Measurements from ENCODE around the gene TCF19.

Gene TCF19, protein sequence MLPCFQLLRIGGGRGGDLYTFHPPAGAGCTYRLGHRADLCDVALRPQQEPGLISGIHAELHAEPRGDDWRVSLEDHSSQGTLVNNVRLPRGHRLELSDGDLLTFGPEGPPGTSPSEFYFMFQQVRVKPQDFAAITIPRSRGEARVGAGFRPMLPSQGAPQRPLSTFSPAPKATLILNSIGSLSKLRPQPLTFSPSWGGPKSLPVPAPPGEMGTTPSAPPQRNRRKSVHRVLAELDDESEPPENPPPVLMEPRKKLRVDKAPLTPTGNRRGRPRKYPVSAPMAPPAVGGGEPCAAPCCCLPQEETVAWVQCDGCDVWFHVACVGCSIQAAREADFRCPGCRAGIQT

DNA sequence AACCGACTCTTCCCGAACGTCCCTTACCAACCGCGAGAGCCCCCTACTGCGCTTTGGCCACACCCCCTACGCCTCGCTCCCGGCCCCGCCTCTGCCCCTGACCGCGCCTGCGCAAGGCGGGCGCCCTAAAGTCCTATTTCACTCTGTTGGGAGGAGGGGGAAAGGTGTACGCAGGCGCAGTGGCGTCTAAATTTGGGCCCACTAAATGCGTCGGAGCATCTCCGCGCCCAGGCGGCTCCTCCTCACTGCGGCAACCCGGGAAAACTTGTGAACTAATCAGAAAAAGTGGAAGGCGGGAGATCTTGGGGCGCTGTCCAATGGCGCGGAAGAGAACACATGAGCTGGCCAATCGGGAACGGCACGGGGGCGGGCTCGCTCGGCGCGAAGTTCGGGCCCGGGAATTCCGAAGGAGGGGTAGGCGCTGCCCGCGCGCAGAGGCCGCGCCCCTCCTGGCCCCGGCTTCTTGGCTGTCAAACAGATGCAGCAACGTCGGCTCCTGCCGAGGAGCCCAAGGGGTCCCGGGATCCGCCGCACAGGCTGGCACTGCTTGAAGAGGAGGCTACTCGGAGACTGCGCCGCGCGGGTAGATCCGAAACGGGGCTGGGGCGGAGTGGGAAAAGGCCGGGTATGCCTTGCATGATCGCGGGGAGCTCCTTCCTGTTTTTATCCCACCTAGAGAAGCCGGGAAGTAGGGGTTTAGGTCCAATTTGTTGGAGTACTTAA lies at the start of gene TCF19:
Gene TCF19, plus strand, starts transcription at position 450 of the 723 bp plus-strand sequence. CDS start 881 bp downstream, outside the sequence.
- peak; percentile 99 for DNase-seq

DNA sequence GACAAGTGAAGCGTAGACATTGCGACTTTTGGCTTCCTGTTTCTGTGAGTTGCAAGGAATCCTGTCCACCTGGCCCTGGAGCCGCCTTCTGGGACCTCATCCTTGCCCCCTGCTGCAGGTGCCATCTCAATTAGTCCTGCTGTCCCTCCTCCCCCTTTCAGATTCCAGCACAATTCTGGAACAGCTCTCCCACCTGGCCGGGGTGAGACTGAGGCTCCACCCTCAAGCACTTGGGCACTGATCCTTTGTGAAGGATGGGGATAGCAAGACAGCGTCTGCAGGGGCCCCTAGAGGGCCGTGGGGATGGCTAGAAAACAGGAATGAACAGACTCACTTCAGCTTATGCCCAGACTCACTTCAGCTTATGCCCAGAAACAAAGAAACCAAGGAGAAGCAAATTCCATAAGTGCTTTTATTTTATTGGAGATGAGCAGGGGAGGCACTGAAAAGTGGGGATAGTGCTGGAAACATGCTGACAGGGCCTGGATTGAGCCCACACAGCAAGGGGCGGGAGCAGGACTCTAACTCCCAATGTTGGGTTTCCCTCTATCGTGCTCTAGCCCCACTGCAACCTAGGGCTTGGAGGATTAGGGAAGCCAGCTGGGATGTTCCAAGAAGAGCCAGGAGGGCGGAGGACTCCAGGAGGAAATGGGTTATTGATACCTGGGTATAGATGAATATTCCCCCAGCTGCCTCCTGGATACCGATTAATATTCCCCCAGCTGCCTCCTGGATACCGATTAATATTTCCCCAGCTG lies 47.4 kb upstream of the TCF19 start:
- no peak for DNase-seq

DNA sequence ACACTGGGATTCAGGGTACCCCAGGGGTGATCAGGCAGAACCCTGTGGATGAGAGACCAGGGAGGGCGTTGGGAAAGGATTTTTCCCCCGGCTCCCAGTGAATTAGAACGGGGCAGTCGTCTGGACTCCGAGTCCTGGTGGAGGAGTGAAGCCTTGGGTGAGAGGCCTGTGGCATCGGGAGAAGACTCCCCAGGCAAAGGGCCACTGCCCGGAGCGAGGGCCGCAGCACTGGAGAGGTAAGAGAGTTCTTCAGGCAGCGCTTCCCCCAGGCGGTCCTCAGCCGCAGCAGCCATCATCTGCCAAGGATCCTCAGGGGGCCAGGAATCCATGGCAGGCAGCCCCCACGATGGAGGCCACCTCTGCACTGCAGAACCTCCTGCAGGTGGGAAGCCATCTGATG lies 46.7 kb upstream of the TCF19 start:
- DNase-seq, result no peak

DNA sequence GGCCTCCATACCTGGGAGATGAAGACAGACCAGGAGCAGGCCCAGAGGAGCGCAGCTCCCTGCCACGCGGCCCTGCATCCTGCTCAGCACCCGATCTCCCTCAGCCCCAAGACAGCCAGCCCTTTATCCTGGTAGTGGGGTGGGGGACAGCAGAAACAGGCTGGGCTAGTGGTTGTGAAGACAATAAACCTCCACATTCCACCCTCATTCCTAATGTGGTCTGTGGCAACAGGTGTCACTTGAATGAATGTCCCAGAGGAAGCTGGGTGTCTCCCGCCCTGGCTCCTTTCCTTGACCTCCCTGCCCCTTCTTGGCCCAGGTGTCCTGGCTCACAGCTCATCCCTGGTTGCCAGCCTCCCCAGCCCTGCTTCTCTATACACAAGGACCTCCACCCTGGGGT lies 45.9 kb upstream of the TCF19 start, which contains the start of gene C6orf15:
Gene C6orf15, minus strand, starts transcription at position 98 of the 400 bp plus-strand sequence. Its CDS starts 20 bp downstream, at position 78.
- no peak for DNase-seq

DNA sequence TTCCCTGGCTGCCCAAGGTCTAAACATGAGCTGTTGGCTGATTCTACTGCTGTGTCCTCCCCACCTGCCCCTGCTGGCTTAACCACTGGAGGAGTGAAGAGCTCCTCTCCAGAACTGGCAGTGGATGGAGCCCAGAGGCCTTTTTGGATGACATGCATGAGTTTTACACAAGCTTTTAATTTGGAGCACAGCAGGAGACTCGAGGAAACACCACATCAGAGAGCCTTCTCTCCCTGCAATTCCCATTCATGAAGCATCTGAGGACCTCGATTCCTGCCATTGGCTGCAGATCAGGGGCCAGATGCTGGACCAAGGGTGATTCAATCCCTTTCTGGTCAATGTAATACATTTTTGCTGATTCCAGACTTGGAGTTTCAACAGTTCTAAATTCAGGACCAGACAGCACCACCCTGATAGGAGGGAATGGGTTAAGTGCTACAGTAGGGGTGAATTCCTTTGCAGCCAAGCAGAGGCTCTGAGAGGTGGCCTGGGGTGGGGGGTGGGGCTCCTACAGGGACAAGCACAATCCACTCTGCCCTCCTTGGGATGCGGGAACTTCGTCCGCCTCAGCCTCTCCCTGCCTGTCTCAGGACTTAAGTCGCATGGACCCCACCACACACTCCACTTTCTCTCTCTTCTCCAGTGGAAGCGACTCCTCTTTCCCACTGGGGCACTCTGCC lies 44.4 kb upstream of the TCF19 start:
- peak; percentile 66 for DNase-seq

DNA sequence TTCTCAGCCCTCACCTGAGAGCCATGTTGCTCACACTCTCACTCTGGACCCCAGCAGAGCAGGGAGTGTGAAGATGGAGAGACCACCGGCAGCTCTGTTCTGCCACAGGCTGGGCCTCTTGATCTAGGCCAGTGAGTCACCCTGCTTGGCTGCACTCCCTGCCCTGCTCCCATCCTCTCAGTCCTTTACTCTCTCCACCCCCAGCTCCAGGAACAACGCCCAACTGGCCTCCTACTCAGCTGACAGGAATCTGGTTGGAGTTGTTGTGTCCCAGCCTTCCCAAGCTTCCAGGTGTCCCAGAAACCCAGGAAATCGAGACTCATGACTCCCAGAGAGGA lies 43.9 kb upstream of the TCF19 start, which contains the start of gene PSORS1C1:
Gene PSORS1C1, plus strand, starts transcription at position 260 of the 338 bp plus-strand sequence. CDS start 14,833 bp downstream, outside the sequence.
- peak; percentile 66 for DNase-seq

DNA sequence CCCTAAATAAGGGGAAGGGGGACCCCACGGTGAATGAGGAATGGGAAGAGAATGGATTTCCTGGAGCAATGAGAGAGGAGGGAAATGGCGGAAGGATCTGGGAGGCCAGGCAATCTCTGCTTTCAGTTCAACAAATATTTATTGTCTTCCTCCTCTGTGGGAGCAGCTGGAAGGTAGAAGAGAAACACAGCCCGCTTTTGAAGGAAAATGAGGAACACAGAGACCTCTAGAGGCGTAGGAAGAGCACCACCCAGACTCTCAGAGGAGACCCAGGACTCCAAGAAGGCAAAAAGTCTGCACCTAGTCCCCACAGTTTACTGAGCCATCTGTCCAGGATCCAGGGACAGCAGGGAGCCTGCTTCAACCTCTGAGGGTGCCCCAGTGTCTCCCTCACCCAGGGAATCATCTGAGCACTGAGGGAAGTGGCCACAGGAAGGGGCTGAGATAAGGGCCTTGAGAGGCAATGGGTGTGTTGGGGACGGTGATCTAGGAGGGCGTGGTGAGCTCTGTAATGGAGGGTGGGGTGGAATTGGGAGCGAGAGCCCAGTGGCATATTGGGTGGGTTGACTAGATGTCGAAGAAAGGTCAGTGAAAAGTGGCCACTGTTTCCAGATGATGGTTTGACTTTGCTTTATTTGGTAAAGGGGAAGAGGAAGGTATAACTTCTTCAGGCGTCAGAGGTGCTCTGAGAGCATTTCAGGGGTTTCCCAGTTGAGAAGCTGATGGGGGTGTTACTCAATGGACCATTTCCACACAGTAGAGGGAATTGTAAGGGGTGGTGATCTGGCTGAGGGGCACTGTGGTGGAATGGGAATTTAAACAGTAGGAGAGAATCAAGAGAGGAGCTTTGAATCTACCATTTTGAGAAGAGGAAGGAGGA lies 43.2 kb upstream of the TCF19 start:
- DNase-seq, result no peak

DNA sequence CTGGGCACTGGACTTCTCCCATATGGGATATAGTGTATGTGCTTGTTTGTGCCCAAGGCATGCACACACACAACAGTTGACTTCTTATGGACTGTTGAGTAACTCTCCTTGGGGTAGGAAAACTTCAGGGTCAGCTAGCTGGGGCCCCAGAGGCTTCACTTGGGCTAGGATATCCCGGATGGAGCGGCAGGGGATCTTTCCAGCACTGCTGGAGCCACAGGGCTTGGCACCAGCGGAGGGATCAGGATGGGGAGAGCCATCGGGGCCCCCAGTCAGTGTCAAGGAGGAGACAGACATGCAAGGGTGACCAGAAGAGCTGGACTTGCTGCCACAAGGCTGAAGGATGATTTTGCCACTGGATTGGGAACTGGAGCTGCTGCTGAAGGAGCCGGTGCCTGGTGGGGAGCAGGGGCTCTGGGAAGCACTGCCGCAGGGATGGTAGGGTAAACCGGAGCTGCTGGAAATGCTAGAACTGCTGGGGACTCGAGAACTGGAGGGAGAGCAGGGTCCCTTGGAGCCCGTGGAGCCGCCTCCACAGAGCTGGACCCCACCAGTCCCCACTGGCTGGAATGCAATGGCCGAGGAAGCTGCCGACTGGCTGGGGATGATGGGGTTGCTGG lies 42.3 kb upstream of the TCF19 start:
- DNase-seq, result no peak

DNA sequence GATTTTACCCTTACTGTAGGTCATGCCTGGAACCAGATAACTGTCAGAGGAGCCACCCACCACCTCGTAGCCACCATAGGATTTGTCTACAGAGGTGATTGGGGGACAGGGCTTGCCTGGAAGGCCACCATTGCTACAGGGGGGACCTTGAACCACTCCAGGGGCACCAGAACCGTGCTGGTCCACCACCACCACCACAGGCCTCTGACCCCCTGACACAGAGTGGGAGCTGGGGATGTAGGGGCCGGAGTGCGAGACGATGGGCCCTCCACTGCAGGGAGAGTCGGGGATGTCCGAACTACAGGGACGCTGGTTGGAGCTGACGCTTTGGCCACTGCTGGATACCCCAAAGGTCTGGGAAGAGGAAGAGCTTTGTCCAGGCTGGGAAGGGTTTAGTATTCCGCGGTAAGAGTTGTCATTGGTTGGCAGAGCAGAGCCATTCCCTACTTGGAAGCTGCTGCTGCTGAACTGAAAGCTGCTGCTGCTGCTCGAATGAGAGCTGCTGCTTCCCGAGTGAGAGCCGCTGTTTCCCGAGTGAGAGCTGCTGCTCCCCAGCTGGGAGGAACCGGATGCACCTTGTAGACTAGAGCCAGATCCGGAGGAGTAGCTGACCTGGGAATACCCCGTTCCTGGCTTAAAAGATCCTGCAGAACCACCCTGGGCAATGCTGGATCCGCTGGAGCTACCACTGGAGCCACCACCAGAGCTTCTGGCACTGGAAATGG lies 41.6 kb upstream of the TCF19 start:
- no peak for DNase-seq

DNA sequence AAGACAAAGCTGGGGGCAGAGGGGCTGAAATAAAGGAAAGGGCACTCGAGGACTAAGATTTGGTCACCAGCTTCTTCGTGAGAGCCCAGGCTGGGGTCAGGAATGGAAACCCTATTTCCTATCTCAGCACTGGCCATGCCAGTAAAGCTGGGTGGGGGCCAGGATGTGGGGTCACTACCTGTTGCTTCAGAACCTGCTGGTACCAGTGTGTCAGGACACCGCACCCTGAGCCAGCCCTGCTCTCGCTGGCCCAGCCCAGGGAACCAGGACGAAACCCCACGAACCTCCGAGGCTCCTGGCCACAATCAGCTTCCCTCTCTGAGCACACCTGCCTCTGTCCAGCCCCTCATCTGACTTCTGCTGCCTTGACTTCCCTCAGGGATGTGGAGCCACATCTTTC lies 40.2 kb upstream of the TCF19 start:
- no peak for DNase-seq

DNA sequence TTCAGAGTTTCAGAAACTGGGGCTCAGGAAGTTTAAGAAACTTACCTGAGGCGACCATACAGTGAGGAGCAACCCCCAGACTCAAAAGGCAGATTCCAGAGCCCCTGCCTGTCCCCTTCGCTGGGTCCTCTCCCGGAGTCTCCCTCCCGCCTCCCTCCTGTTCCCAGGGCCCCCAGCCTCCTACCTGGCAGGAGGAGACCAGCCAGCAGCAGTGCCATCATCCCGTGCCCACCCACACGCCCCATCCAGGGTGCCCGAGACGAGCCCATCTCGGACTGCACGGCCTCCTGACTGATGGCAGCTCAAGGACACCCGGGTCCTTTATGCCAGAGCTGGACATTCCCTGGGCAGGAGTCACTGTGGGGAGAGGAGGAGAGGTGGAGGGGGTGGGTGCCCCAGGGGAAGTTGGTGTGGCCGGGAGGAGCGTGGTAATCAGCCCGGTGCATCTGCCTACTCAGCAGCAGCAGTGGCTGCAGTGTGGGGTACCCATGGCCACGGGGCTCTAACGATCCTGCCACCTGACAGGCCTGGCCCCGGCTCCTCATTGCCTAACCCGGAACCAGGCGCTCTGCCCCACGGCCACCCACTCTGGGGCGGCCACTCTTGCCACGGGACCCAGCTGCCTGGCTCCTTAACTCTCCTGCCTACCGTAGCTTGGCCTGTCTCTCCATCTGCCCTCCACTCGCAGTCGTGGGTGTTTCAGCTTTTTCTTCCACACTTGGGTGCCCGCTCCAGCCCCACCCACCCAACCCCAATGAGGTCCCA lies 38.1 kb upstream of the TCF19 start, which contains the start of gene CDSN:
Gene CDSN, minus strand, starts transcription at position 296 of the 765 bp plus-strand sequence. Its CDS starts 27 bp downstream, at position 269.
- no peak for DNase-seq

DNA sequence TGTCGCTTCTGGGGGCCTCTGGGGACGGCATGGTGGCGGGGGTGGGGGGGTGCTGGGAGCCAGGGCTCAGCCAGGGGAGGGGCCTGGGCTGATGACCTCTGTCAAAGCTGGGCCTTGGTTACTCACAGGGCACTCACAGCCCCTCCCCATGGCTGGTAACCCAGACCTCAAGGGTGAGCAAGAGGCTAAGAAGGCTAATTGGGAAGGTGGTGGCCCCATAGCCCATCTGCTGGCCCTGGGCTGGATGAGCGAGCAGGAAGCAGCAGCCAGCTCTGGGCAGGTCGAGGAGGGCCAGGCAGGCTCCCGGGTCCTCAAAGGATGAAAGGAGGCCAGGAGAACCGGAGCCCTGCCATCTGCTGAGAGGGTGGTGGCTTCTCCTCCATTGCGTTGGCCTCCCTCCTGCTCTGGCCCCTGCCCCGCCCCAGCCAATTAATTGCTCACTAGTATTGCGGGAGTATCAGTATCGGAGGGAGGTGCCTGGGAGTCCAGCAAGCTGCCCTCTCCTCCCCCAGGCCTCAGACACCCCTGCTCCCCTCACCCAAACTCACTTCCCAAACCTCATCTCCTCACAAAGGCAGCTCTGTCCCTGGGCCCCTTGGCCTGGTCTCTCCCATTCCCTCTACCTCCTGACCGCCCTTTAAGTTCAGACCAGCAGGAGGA lies 37.1 kb upstream of the TCF19 start:
- DNase-seq, result no peak

DNA sequence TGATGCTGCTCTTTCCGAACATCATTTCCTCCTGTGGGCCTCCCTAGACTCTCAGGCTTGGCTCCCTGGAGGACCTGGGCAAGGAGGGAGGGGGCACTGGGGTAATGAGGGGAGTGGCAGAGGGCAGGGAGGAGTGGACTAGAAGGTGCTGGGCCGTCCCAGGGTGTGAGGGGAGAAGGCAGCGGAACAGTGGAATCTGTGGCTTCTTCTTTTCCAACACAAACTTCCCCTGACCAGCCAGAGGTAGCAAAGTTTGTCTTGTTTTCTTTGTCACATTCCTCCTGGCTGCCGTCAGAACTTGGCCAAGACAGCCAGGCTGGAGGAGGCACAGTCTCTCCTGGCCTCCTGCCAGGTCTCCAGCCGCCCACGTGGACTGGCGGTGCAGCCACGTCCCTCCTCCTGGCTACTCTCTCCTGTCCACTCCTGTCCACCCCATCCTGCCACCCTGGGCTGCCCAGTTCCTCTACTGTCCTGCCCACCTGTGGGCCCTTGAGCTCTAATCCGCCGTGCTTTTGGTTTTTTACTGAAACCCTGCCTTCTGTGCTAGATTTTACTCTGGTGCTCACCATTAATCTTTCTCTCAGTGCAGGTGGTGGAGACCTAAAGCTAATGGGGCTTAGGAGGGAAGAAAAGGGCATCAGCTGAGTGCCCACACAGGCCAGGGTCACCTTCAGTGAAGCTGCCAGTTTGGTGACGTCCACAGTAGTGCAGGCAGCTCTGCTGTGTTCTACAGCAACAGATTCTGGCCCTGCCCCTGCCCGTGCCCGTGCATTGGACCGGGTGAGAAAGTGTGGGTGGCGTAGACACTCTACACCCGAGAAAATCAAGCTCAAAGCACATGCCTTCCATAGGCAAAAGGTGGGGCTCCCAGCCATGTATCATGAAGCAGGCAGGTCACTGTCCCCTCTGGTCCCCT lies 35.3 kb upstream of the TCF19 start:
- peak; percentile 84 for DNase-seq

DNA sequence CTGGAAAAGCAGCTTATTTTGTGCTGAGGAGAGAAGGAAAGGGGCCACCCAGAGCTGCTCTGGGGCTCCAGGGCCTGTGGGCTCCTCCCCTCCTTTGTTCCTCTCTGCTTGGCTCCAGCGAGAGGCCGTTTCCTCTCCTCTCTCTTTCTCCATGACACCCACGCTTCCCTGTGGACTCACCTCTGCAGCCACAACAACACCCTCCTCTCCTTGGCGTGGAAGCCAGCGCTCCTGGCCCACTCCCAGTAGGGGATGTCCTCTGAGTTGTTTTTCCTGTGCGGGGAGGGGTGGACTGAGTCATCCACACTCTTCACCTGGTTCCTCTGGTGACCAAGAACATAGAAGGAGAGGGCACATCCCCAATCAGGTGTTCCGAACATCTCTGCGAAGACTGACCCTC lies 33.2 kb upstream of the TCF19 start:
- peak; percentile 72 for DNase-seq

DNA sequence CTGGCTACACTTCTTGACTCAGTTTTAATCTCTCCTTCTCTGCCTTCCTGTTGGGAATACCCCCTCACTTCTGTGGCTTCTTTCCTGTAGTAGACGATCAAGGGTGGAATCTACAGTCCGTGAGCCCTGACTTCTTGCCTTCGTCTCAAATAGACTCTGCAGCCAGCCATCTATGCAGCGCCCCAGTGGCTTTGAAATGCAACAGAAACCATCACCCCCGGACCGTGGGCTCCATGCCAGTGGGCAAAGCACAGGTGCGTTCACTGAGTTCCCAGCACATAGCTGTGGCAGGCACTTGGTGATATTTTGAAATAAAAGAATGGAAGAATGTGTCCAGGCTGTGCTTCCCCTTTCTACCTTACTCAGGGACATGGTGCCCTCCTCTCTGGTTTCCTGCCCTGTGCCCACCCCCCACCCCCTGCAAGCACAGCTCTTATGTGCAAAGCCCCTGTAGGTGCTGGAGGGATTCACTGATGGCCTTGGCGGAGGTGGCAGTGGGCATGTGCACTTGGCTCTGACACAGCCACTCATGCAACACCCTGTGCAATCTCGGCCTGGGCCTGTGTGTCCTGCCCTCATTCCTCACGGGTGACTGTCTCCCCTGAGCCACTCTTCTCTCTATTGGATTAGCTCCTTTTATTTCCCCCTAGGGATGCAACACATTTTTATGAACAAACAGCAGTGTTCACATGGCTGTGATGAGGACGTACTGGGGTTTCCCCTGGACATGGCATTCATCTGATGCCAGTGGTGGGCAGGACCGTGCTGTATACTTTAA lies 32.6 kb upstream of the TCF19 start:
- no peak for DNase-seq

DNA sequence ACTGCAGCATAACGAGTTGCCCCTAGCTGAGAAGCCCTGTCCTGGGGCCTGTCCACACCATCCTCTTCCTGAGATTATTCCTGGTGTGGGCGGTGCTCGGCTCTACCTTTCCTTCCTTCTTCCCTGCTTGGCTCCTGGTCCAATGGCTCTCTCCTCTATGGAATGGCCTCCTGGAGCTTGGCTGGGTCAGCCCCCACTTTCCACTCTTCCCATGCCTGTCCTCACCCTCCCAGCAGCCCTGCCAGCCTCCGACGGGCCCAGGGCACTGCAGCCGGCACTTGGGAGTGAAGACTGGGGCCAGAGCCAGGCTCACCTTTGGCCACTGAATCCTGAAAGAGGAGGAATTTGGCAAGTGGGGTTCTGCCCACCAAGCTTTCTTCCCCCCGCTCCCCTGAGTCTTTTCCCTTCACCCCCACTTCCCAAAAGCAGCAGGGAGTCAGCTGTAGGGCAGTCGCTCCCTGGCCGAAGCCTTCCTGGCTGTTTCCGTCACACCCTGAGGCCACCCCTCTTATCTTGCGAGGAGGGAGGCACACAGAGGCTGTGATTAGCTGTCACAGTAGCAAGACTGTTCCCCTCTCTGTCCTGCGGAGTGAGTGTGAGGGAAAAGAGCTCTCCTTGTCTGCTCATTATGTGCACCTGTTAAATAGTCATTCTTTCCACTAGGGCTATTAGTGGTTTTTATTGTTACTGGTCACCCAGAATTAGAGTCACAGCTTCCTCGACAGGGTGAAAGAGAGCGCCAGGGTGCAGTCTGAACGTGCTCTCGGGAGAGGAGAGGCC lies 31.8 kb upstream of the TCF19 start:
- no peak for DNase-seq

Measured in right forelimb (tissue), 1 donor.